Measurements from ENCODE around the gene CYCS. TPM values are rescaled to one million over a fixed set of nuclear protein-coding genes. Genes with fewer than 3 reads are reported as not detected.
"Not testable (repeated sequence)": the region's sequence is repeated elsewhere in the genome, so short reads cannot be mapped to it uniquely, and the experiment has no call there.

The CYCS gene
- total RNA-seq, 1 experiment from 2014 or later, result 351 TPM

- no peak for DNase-seq (ENCODE audit: extremely low read depth, low read depth)
Observed at GRCh38 chr7:25119102-25119501, 6.0 kb downstream of the CYCS start.

GRCh38 chr7:25118048-25118753, 6.9 kb downstream of the CYCS start:
- no peak for DNase-seq (ENCODE audit: extremely low read depth, low read depth)

DNA sequence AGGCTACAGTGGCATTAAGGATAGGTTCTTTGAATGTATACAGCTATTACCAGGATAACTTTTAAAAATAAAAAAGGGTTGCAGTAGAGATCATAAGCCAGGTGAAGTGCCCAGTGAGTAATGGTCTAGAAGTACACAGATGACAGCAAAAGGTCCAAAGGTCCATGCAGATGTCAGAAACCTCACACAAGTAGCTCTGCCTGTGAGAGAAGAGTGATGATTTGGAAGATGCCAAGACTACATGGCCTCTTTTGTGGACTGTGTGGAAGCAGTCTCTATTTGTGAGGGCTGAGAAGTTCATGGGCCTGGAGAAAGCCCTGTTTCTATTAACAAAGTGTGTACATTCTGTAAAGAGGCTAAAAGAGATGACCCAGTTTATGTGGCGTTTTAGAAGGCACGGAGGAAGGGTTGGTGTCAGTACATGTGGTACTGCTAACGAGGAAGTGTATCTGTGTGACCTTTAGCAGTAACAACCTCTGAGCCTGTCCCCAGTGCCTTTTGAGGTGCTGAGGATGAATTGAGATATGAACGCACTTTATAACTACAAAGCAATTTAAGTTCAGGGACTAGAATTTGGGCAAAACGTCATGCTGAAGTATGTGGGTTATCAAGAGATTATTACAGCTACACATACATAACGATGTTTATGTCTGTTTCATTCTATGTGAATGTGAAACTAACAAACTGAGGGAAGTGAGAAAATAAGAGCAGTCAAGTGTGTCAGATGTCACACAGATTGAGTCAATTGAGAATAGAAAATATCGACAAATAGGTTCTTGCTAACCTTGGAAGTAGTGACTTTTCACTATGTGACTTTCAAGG, 7.6 kb downstream of the CYCS start:
- DNase-seq (ENCODE audit: extremely low read depth, low read depth), result no peak

DNA sequence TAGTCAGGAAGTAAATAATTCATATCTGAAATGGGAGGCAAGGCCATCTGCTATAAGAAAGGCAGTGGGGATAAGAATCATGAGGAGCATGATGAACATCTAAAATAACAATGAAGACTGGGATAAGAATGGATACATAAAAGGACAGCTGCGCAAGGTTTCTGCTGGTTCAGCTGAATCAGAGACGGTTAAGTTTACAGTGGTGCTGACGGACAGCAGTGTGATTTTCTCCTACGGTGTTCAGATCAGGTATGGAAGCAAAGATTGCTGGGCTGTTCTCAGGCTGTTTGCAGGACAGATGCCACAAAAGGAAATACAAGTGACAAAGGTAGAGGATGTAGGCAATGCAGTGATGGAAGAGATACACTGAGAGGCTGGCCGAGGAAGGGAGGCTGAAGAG, 8.4 kb downstream of the CYCS start:
- no peak for DNase-seq (ENCODE audit: extremely low read depth, low read depth)

DNA sequence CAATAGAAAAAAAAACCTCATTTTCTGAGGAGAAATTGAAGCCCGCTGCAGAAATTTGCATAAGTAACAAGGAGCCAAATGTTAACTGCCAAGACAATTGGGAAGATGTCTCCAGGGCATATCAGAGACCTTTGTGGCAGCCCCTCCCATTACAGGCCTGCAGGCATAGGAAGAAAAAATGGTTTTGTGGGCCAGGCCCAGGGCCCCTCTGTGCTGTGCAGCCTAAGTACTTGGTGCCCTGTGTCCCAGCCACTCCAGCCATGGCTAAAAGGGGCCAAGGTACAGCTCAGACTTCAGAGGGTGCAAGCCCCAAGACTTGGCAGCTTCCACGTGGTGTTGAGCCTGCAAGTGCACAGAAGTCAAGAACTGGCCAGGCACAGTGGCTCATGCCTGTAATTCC, 14.5 kb downstream of the CYCS start:
- DNase-seq (ENCODE audit: extremely low read depth, low read depth), result not testable (repeated sequence)

DNA sequence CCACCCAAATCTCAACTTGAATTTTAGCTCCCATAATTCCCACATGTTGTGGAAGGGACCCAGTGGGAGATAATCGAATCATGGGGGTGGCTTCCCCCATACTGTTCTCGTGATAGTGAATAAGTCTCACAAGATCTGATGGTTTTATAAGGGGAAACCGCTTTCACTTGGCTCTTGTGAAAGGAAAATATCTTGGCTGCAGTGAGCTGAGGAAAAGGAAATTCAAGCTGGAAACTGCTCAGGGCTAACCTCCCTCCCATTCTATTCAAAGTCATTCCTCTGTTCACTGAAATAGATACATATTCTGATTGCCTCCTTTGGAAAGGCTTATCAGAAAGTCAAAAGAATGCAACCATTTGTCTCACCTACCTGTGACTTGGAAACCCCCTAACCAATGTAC, 15.8 kb downstream of the CYCS start:
- DNase-seq (ENCODE audit: extremely low read depth, low read depth), result no peak

GRCh38 chr7:25105911-25106310, 19.1 kb downstream of the CYCS start:
- DNase-seq (ENCODE audit: extremely low read depth, low read depth), result no peak

DNA sequence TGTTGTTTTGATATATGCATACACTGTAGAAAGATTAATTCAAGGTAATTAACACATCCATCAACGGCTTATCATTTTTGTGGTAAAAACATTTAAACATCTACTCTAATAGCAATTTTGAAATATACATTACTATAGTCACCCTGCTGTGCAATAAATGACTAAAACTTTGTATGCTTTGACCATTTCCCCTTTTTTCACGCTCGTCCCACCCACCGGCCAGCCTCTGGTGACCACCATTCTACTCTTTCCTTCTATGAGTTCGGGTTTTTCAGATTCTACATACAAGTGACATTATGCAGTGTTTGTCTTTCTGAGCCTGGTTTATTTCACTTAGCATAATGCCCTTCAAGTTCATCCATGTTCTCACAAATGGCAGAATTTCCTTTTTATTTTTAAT, 21.3 kb downstream of the CYCS start:
- no peak for DNase-seq (ENCODE audit: extremely low read depth, low read depth)

DNA sequence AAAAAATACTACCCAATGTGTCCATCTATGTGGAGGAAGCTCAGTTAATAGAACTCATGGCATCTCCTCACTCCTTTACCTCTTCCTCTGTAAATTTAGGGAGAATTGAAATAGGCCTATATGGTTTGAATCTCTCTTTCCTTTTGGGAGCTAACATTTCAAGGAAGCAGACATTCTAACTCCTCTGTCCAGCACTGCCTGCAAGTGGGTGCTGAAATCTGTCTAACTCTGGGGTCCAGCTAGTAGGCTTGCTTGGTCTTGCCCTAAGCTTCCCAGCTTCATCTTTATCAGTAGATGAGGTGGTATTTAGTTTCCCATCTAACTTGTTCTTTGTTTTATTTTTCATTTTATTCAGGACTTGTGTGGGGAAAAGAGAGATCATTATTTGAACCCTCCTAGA, 23.2 kb downstream of the CYCS start:
- no peak for DNase-seq (ENCODE audit: extremely low read depth, low read depth)

DNA sequence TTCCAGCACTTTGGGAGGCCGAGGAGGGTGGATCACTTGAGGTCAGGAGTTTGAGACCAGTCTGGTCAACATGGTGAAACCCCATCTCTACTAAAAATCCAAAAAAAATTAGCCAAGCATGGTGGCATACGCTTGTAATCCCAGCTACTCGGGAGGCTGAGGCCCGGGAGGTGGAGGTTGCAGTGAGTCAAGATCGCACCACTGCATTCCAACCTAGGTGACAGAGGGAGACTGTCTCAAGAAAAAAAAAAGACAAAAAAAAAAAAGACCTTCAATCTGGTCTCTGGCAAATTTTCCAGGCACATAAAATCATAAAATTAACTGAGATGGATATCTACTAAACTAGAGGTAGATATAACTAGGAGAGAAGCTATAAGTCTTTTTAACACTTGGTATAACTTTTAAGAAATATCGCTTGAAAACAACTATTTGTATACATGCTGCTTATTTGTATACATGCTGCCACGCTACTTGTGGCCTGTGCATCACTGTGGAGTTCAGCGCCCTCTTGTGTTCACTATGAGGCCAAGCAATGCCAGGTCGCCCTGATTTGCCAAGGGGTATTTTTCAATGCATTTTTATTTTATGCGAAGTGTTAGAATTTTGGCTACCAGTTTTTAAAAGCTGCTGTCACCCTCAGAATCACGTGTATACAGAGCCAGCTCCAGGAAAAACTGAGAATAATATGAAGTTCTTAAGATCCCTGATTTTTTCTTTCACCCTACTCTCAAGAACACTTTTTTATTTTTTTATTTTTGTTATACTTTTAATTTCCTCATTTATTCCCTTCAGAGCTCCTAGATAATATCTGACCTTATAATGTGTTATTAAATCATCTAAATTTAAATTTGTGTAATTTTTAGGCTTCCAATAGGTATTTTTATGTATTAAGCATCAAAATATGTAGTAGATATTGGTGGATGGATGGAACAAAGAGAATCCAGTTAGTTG, 26.7 kb downstream of the CYCS start:
- DNase-seq (ENCODE audit: extremely low read depth, low read depth), result peak; percentile 73

DNA sequence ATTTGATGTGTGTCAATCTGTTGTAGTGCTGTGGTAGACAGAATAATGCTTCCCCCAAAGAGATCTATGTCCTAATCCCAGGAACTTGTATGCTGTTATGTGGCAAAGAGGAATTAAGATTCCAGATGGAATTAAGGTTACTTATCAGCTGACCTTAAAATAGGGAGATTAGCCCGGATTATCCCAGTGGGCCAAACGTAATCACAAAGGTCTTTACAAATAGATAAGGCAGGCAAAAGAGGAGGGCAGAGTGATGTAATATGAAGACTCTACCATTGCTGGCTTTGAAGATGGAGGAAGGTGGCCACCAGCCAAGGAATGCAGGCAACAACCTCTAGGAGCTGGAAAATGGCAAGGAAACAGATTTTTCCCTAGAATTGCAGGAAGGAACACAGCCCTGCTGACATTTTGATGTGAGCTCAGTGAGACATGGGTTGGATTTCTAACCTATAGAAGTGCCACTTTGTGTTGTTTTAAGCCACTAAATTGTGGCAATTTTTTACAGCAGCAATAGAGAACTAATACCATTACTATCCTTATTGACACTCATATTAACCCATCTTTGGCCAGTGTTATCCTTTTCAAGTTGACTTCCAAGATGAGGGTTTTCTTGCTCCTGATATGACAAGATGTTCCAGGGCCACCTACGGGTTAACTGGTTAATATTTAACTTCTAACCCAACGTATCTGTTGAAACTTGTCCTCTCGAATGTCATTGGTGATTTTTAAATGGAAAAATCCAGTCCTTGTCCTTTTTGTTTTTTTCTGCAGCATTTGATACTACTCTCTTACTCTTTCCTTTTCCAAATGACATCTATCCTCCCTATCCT, 29.3 kb downstream of the CYCS start:
- DNase-seq (ENCODE audit: extremely low read depth, low read depth), result no peak

DNA sequence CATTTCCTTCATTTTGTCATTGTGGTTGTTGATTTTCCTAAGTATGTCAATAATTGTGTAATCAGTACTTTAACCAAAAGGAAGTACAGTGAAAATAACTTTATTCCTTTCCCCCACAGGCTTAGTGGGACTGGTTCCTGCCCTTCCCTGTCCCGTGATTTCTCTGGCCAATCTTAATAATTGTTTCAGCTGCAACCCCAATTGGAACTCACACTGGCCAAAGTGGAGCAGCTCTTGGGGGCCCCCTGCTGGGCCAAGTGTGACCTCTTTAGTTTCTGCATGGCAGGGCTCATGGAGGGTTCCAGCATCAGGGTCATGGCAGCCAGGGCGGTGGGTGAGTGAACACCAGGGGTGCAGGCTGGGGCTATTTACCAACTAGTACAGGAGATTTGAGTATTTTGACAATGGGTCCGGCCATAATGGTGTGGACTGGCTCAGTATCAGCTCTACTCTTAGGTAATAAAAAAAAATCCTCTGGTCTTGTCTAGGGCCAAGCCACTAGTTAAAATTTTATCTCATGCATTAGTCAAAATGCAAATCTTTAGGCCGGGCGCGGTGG, 31.7 kb downstream of the CYCS start:
- DNase-seq (ENCODE audit: extremely low read depth, low read depth), result peak; percentile 88

GRCh38 chr7:25091779-25092178, 33.3 kb downstream of the CYCS start:
- DNase-seq (ENCODE audit: extremely low read depth, low read depth), result no peak

GRCh38 chr7:25091176-25091575, 33.9 kb downstream of the CYCS start:
- DNase-seq (ENCODE audit: extremely low read depth, low read depth), result no peak

GRCh38 chr7:25090374-25090773, 34.7 kb downstream of the CYCS start:
- DNase-seq (ENCODE audit: extremely low read depth, low read depth), result no peak

DNA sequence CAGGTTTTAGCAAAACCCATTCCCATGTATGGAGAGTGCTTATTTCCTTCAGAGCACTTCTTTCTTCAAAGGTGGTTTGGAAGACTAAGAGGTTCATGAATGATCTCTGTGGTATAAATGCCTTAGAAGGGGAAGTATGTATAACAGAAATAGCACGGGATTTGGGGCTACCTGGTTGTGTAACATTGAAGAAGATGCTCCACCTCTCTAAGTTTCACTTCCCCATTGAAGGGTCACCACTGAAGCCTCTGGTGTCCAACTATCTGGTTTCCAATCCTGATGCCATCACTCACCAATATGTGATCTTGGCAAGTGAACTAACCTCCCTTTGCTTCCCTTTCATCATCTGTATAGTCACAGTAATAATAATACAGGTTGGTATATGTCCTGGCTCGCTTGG, 37.2 kb downstream of the CYCS start:
- DNase-seq (ENCODE audit: extremely low read depth, low read depth), result no peak

DNA sequence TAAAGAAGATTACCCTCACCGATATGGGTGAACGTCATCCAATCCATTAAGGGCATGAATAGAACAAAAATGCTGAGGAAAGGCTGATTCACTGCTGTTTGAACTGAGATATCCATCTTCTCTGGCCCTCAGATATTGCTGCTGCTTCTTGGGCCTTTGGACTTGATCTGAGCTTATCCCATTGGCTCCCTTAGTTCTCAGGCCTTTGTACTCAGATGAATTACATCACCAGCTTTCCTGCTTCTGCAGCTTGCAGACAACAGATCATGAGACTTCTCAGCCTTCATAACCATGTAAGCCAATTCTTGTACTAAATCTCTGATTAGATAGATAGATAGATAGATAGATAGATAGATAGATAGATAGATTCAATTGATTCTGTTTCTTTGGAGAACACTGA, 40.2 kb downstream of the CYCS start:
- no peak for DNase-seq (ENCODE audit: extremely low read depth, low read depth)

DNA sequence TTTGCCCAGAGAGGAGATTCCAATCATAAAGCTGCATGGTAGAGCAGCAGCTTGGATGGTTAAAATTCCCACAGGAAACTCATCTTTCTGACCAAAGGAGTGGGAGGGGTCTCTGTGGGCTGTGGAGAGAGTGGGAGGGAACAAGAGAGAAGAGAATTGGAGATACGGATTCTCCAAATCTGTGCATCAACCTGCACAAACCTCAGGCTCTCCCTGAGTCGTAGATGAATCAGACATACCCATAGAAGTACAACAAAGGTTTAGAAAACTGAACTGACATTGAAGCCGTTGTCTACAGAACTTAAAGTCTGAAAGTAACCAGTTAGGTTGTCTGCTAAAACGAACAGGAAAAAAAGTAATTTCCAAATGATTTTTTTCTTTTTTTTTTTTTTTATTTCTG, 41.9 kb downstream of the CYCS start:
- no peak for DNase-seq (ENCODE audit: extremely low read depth, low read depth)

DNA sequence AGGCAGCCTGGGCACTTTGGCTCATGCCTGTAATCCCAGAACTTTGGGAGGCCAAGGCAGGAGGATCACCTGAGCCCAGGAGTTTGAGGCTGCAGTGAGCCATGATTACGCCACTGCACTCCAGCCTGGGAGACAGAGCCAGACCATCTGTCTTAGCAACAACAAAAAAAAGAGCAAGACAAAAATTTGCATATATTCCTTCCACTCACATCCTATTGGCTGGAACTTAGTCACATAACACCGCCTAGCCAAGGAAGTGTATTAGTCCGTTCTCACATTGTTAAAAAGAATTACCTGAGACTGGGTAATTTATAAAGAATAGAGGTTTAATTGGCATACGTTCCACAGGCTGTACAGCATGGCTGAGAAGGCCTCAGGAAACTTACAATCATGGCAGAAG, 43.0 kb downstream of the CYCS start:
- not testable (repeated sequence) for DNase-seq (ENCODE audit: extremely low read depth, low read depth)

DNA sequence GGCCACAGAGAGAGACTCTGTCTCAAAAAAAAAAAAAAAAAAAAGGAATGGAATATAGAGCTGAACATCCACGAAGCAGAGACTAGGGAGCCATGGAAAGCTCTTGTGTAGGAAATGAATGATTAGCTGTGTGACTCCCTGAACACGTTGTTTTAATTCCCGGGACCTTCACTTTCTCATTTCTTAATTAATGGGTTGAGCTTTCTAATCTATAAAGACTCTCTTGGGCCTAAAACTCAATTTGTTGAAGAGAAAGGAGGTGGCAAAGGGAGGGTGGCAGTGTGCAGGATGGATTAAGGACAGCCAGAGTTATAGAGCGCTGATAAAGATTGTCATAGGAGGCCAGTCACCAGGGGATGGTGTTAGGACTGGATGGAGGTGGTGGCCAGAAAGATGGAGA, 48.0 kb downstream of the CYCS start:
- DNase-seq (ENCODE audit: extremely low read depth, low read depth), result no peak

Data from NCI-H460 (cell line).